Sigmoid colon (tissue), 4 donors: ENCODE results near the gene TMEM88.
"Not testable (repeated sequence)": the region's sequence is repeated elsewhere in the genome, so short reads cannot be mapped to it uniquely, and the experiment has no call there.

Experiments used
- CTCF ChIP-seq, 4 experiments: fragments of 450-650 bp in 3 of 4; fragments of 200-600 bp in 1 of 4; IDR thresholded peaks; one replicate each; pipeline ENCODE4 v1.5.1; 2016 to 2019; ENCODE audit warnings: antibody characterized with exemption in 4 of 4, mild to moderate bottlenecking in 3 of 4, moderate library complexity in 2 of 4
- EP300 ChIP-seq, 4 donors: sonication (generic); formaldehyde crosslinking; IDR thresholded peaks; one replicate each; pipeline ENCODE4 v1.6.1; 2017; ENCODE audit warnings: antibody characterized with exemption in 4 of 4
- POLR2A ChIP-seq, 2 donors: fragments of 450-650 bp; IDR thresholded peaks; one replicate each; pipeline ENCODE4 v1.6.1; 2016; ENCODE audit warnings: antibody characterized with exemption in 2 of 2, mild to moderate bottlenecking in 2 of 2, moderate library complexity in 2 of 2
- POLR2AphosphoS5 ChIP-seq, 4 donors: sonication (generic); formaldehyde crosslinking; IDR thresholded peaks; one replicate each; pipeline ENCODE4 v1.6.1; 2017; ENCODE audit warnings: antibody characterized with exemption in 4 of 4

GRCh38 chr17:7864384-7864783, 9.5 kb downstream of the TMEM88 start:
- TF ChIP-seq CTCF, POLR2A, EP300, POLR2AphosphoS5 (IDR thresholded peaks at IDR 0.05): not testable (repeated sequence)
